SK-N-SH (cell line): ENCODE data around the gene PTPN14. TPM values are rescaled to one million over a fixed set of nuclear protein-coding genes. Genes with fewer than 3 reads are reported as not detected.
A peak's percentile ranks its signal among the peaks of the same experiment; 100 is the strongest.

Experiments used
- CTCF ChIA-PET: fragments of 300-600, 350-600 bp; formaldehyde crosslinking; extraction: SDS; loops from one replicate; lab custom pipeline; 2021; lab: Yijun Ruan, JAX
- POLR2A ChIA-PET: fragments of 350-600 bp; sonication (Branson Sonifier 250); formaldehyde crosslinking; extraction: SDS; loops from one replicate; lab custom pipeline; 2020; ENCODE audit warnings: antibody characterized with exemption, inconsistent platforms; lab: Yijun Ruan, JAX
- DNase-seq: peaks from one replicate; pipeline ENCODE4 v3.0.0; 2012
- H2AFZ ChIP-seq: fragments of 200-600 bp; sonication (generic); 2 replicates; pipeline ENCODE4 v1.8.1; 2016; ENCODE audit warnings: antibody characterized with exemption, mild to moderate bottlenecking, low read depth
- H3F3A ChIP-seq: fragments of 200-600 bp; sonication (generic); replicated peaks from 2 replicates; pipeline ENCODE3; 2016; ENCODE audit warnings: antibody characterized with exemption, mild to moderate bottlenecking; ENCODE audit not compliant: insufficient read depth
- H3K27ac ChIP-seq, 2 experiments: fragments of 200-500 bp in 1 of 2; fragments of 200-600 bp in 1 of 2; sonication (Bioruptor generic) in 1 of 2; sonication (generic), shearing (Covaris generic) in 1 of 2; 2 replicates each; pipeline versions ENCODE4 v1.5.1 to v1.6.1; 2014 to 2016; ENCODE audit warnings: low read depth in 2 of 2, inconsistent platforms in 1 of 2, low read length in 1 of 2, mild to moderate bottlenecking in 1 of 2, mixed read lengths in 1 of 2
- H3K27me3 ChIP-seq: fragments of 200-600 bp; sonication (generic), shearing (Covaris generic); 2 replicates; pipeline ENCODE4 v1.6.1; 2016; ENCODE audit warnings: mixed run types; ENCODE audit not compliant: insufficient read depth
- H3K36me3 ChIP-seq, 2 experiments: fragments of 200-500 bp in 1 of 2; fragments of 200-600 bp in 1 of 2; sonication (Bioruptor generic) in 1 of 2; sonication (generic) in 1 of 2; replicated peaks in 1 of 2; 2 replicates each; pipeline versions ENCODE3 to v1.5.1; 2014 to 2016; ENCODE audit warnings: low read length in 1 of 2, mild to moderate bottlenecking in 1 of 2; ENCODE audit not compliant: insufficient read depth in 2 of 2, control insufficient read depth in 1 of 2
- H3K4me1 ChIP-seq, 2 experiments: fragments of 200-500 bp in 1 of 2; fragments of 200-600 bp in 1 of 2; sonication (Bioruptor generic) in 1 of 2; sonication (generic), shearing (Covaris generic) in 1 of 2; 2 replicates each; pipeline versions ENCODE4 v1.5.1 to v1.6.1; 2014 to 2016; ENCODE audit warnings: low read depth in 1 of 2, low read length in 1 of 2, mixed run types in 1 of 2; ENCODE audit not compliant: insufficient read depth in 2 of 2, control insufficient read depth in 1 of 2
- H3K4me2 ChIP-seq: fragments of 200-600 bp; sonication (generic), shearing (Covaris generic); 2 replicates; pipeline ENCODE4 v1.6.1; 2017; ENCODE audit warnings: mixed run types
- H3K4me3 ChIP-seq, 2 experiments: fragments of 200-500 bp in 1 of 2; fragments of 200-600 bp in 1 of 2; sonication (Bioruptor generic) in 1 of 2; sonication (generic), shearing (Covaris generic) in 1 of 2; 2 replicates each; pipeline versions ENCODE4 v1.5.1 to v1.8.1; 2014 to 2016; ENCODE audit warnings: low read depth in 2 of 2, inconsistent platforms in 1 of 2, low read length in 1 of 2, mild to moderate bottlenecking in 1 of 2, mixed read lengths in 1 of 2, moderate library complexity in 1 of 2
- H3K79me2 ChIP-seq: fragments of 200-600 bp; sonication (generic); 2 replicates; pipeline ENCODE4 v1.8.1; 2017; ENCODE audit warnings: mild to moderate bottlenecking; ENCODE audit not compliant: insufficient read depth
- H3K9ac ChIP-seq: fragments of 200-600 bp; sonication (generic); 2 replicates; pipeline ENCODE4 v1.6.1; 2017; ENCODE audit warnings: mixed run types
- H3K9me2 ChIP-seq: fragments of 200-600 bp; sonication (generic); 2 replicates; pipeline ENCODE4 v1.6.1; 2017; ENCODE audit warnings: mixed run types
- H3K9me3 ChIP-seq: fragments of 200-600 bp; sonication (generic); 2 replicates; pipeline ENCODE4 v1.6.1; 2017; ENCODE audit warnings: mixed run types, mild to moderate bottlenecking, moderate library complexity
- H4K20me1 ChIP-seq: fragments of 200-600 bp; sonication (generic); 2 replicates; pipeline ENCODE4 v1.6.1; 2017; ENCODE audit warnings: mild to moderate bottlenecking, mixed run types; ENCODE audit not compliant: insufficient read depth
- EP300 ChIP-seq, 2 experiments: IDR thresholded peaks; 2 replicates each; pipeline versions ENCODE4 v1.4.0 to v1.6.1; 2012; ENCODE audit warnings: borderline replicate concordance in 1 of 2, low read depth in 1 of 2, low read length in 1 of 2
- FOSL2 ChIP-seq: IDR thresholded peaks from 2 replicates; pipeline ENCODE4 v1.4.0; 2012; ENCODE audit warnings: low read depth, mild to moderate bottlenecking, moderate library complexity, borderline replicate concordance
- FOXJ3 ChIP-seq: sonication (generic); formaldehyde crosslinking; IDR thresholded peaks from 2 replicates; pipeline ENCODE4 v1.5.1; 2020; ENCODE audit warnings: mild to moderate bottlenecking, missing genetic modification reagents
- GABPA ChIP-seq: IDR thresholded peaks from 2 replicates; pipeline ENCODE4 v1.4.0; 2012; ENCODE audit warnings: low read depth, mild to moderate bottlenecking
- JUND ChIP-seq: IDR thresholded peaks from 2 replicates; pipeline ENCODE4 v1.4.0; 2012
- NFIC ChIP-seq: IDR thresholded peaks from 2 replicates; pipeline ENCODE4 v1.4.0; 2012; ENCODE audit warnings: borderline replicate concordance
- NRF1 ChIP-seq: IDR thresholded peaks from 2 replicates; pipeline ENCODE4 v1.6.1; 2012; ENCODE audit warnings: low read depth, mild to moderate bottlenecking, low read length
- POLR2AphosphoS5 ChIP-seq: IDR thresholded peaks from 2 replicates; pipeline ENCODE4 v1.6.1; 2012; ENCODE audit warnings: low read depth, low read length
- RAD21 ChIP-seq: IDR thresholded peaks from 2 replicates; pipeline ENCODE4 v1.6.1; 2012; ENCODE audit warnings: mild to moderate bottlenecking, low read length
- RCOR1 ChIP-seq: fragments of 150-350 bp; IDR thresholded peaks from 2 replicates; pipeline ENCODE4 v1.6.1; 2017; ENCODE audit warnings: antibody characterized with exemption, low read length
- RXRA ChIP-seq: IDR thresholded peaks from 2 replicates; pipeline ENCODE4 v1.4.0; 2012; ENCODE audit warnings: low read depth, mild to moderate bottlenecking, borderline replicate concordance
- SIN3A ChIP-seq: IDR thresholded peaks from 2 replicates; pipeline ENCODE4 v1.6.1; 2012; ENCODE audit warnings: low read depth, mild to moderate bottlenecking, low read length, moderate library complexity, borderline replicate concordance
- SMC3 ChIP-seq: IDR thresholded peaks from 2 replicates; pipeline ENCODE4 v1.6.1; 2012; ENCODE audit warnings: low read depth, low read length, improper control_type of control experiment
- TAF1 ChIP-seq: IDR thresholded peaks from 2 replicates; pipeline ENCODE4 v1.6.1; 2012; ENCODE audit warnings: low read depth, mild to moderate bottlenecking, low read length, moderate library complexity, borderline replicate concordance
- TEAD4 ChIP-seq: IDR thresholded peaks from 2 replicates; pipeline ENCODE4 v1.4.0; 2012; ENCODE audit warnings: mild to moderate bottlenecking, borderline replicate concordance; ENCODE audit not compliant: insufficient read depth
- USF2 ChIP-seq: fragments of 150-350 bp; IDR thresholded peaks from 2 replicates; pipeline ENCODE4 v1.6.1; 2017; ENCODE audit warnings: antibody characterized with exemption, low read length, low read depth, borderline replicate concordance
- YY1 ChIP-seq: IDR thresholded peaks from 2 replicates; pipeline ENCODE4 v1.4.0; 2012; ENCODE audit warnings: low read depth, mild to moderate bottlenecking
- WGBS: methylation state at CpG from one replicate; pipeline ENCODE4 v1.1.6; 2017; ENCODE audit warnings: low lambda C conversion rate; 5-methylcytosine and 5-hydroxymethylcytosine counted together
- polyA plus RNA-seq, 3 experiments: library from polyadenylated mRNA; depleted of rRNA; stranded (reverse); fragments of >200 nt; gene quantifications; 2 replicates each; pipeline ENCODE4 v1.2.3, GENCODE V29; 2012
- TF ChIP-seq, protein P1 (sequence below): IDR thresholded peaks from 2 replicates; pipeline ENCODE4; 2012
- TF ChIP-seq, protein P2 (sequence below): IDR thresholded peaks from 2 replicates; pipeline ENCODE4 v1.6.1; 2012; ENCODE audit warnings: mild to moderate bottlenecking, low read depth, low read length, moderate library complexity

Gene PTPN14
- polyA plus RNA-seq, 1 of the 3 experiments (the other 2 are of a cell fraction): 12.8 TPM

DNA sequence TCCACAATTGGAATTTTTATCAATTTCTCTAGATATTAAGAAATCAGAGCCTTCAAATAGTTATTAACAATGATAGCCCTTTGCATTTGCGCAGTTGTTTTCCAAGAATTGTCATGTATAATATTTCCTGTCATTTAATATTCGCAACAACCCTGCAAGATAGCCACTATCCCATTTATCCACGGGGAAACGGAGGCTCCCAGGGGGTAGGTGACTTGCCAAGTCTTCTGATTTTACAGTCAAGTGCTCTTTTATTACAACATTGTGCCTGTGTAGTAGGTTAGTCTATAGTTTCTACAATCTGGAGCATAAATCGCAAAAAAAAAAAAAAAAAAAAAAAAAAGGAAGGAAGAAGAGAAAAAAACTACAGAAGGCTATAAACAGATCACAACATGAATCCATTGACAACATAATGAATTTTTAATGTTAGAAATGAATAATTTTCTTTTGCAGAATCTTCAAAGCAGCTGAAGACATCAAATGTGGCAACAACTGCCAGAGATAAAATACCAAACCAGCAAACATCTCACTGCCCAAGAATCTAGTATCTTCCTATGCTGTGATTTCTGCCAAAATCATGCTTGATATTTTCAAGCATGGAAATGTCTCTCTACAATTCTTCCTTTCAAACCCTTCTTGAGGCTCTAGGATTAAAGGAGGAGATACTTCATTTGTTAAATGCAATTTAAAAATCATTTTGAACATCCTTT lies 125.5 kb downstream of the PTPN14 start (continued):
- TF ChIP-seq, protein P1, sequence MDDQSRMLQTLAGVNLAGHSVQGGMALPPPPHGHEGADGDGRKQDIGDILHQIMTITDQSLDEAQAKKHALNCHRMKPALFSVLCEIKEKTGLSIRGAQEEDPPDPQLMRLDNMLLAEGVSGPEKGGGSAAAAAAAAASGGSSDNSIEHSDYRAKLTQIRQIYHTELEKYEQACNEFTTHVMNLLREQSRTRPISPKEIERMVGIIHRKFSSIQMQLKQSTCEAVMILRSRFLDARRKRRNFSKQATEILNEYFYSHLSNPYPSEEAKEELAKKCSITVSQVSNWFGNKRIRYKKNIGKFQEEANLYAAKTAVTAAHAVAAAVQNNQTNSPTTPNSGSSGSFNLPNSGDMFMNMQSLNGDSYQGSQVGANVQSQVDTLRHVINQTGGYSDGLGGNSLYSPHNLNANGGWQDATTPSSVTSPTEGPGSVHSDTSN: peak; percentile 51; the same call in 1 of the 2 replicates
- TF ChIP-seq FOXJ3 (no peak), EP300 (IDR thresholded peaks at IDR 0.05; ENCODE audit: borderline replicate concordance in 1 of 2, low read depth in 1 of 2, low read length in 1 of 2) (peak in 1 of 2 experiments; percentile 25; a peak in 1 of 4 replicates), RCOR1 (no peak), SMC3 (no peak), TAF1 (no peak), GABPA (no peak), RXRA (no peak), SIN3A (no peak)

GRCh38 chr1:214425101-214425500 lies 126.3 kb downstream of the PTPN14 start:
- peaks cover 70% of the 10 kb centered on the region for H3F3A ChIP-seq
- no peak for DNase-seq
- H3K27ac ChIP-seq: peak overlapping the region in 1 of 2 experiments; percentile 90; a peak in 3 of 4 replicates
- H3K9ac ChIP-seq: no peak overlapping the region
- TF ChIP-seq RCOR1 (no peak), FOSL2 (no peak; the same call in 1 of the 2 replicates), USF2 (no peak), POLR2AphosphoS5 (no peak), TEAD4 (no peak), RXRA (no peak), JUND (no peak), RAD21 (no peak), YY1 (no peak), NRF1 (no peak), GABPA (no peak), NFIC (no peak), TAF1 (no peak)
- TF ChIP-seq, protein P2, sequence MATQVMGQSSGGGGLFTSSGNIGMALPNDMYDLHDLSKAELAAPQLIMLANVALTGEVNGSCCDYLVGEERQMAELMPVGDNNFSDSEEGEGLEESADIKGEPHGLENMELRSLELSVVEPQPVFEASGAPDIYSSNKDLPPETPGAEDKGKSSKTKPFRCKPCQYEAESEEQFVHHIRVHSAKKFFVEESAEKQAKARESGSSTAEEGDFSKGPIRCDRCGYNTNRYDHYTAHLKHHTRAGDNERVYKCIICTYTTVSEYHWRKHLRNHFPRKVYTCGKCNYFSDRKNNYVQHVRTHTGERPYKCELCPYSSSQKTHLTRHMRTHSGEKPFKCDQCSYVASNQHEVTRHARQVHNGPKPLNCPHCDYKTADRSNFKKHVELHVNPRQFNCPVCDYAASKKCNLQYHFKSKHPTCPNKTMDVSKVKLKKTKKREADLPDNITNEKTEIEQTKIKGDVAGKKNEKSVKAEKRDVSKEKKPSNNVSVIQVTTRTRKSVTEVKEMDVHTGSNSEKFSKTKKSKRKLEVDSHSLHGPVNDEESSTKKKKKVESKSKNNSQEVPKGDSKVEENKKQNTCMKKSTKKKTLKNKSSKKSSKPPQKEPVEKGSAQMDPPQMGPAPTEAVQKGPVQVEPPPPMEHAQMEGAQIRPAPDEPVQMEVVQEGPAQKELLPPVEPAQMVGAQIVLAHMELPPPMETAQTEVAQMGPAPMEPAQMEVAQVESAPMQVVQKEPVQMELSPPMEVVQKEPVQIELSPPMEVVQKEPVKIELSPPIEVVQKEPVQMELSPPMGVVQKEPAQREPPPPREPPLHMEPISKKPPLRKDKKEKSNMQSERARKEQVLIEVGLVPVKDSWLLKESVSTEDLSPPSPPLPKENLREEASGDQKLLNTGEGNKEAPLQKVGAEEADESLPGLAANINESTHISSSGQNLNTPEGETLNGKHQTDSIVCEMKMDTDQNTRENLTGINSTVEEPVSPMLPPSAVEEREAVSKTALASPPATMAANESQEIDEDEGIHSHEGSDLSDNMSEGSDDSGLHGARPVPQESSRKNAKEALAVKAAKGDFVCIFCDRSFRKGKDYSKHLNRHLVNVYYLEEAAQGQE: no peak
- H3K27me3 ChIP-seq: no peaks in the 10 kb centered on the region
- no peak overlapping the region for H3K4me3 ChIP-seq
- 0 out of 2 replicates have a peak, but pooled peaks cover 3% of the 10 kb centered on the region for H4K20me1 ChIP-seq
- H3K9me3 ChIP-seq: no peaks in the 10 kb centered on the region
- 95% methylated on average over 2 of the region's 2 CpGs for WGBS
- no peak overlapping the region for H2AFZ ChIP-seq
- H3K9me2 ChIP-seq: no peaks in the 10 kb centered on the region
- H3K36me3 ChIP-seq: peaks cover 0 to 7% of the 10 kb centered on the region in 2 experiments
- peaks cover 0 to 78% of the 10 kb centered on the region in 2 experiments for H3K4me1 ChIP-seq
- H3K4me2 ChIP-seq: 0 out of 2 replicates have a peak overlapping the region, but pooled peaks have one; percentile 13
- peaks cover 81% of the 10 kb centered on the region for H3K79me2 ChIP-seq
- ChIA-PET CTCF (no interaction called here), POLR2A (no interaction called here)
